ENCODE results near the gene CCDC116. TPM values are rescaled to one million over a fixed set of nuclear protein-coding genes. Genes with fewer than 3 reads are reported as not detected.

CCDC116 gene
- total and polyA plus RNA-seq, 10 of the 15 experiments (the other 5 are each of a cell fraction or from before 2014, with no cell fraction given): 0.04 to 0.18 (median 0.04) TPM; not detected in 6

DNA sequence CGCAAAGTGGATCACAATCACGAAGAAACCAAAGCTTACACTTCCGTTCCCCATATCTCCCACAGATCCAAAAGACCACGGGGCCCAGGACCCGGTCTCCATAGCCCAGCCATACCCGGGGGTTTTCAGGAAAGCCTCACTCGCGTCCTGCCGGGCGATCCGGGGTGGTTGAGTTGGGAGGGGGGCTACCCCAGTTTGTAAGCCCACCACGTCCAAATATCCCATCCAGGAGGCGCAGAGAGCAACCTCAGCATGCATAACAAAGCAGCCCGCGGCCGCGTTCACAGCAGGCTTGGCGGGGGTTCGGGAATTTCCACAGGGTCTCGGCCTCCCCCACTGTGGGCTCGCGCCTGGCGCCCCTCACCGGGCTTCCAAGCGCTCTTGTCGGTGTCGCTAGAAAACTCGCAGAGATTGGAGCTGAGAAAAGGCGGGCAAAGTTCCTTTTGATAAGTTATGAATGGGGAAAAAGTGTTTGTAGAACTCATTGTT is 19.0 kb downstream of the CCDC116 start:
- RAD21 ChIA-PET (ENCODE audit: unreplicated experiment): interaction anchor here (1.0 to 1.6 kb wide), 2 partner anchors 8 to 111 kb away, joined by 4 read pairs; no protein-coding TSS in a partner anchor
- FAIRE-seq: no peak
- in situ Hi-C loops (cut with MboI) (no loop called here), intact Hi-C loops (cut with micrococcal nuclease; ENCODE audit: unreplicated experiment) (no loop called here)
- ATAC-seq: peak; percentile 41
- CTCF ChIA-PET: interaction anchor here (0.8 to 3.0 kb wide), 5 partner anchors 10 to 559 kb away, joined by 3 to 10 read pairs (median 3); partner anchors contain the start of genes SDF2L1 and YDJC
- SMC1A ChIA-PET (ENCODE audit: uncharacterized antibody, unreplicated experiment): interaction anchor here (0.8 to 2.4 kb wide), 4 partner anchors 10 to 287 kb away, joined by 3 to 8 read pairs (median 3); partner anchors contain the start of gene SDF2L1
- Histone ChIP-seq H3K4me2 (ENCODE audit: control insufficient read depth, insufficient read depth) (peak overlapping the region; percentile 93), H3K27ac (ENCODE audit: control insufficient read depth, insufficient read depth) (peak overlapping the region; percentile 89), H3K36me3 (ENCODE audit: control insufficient read depth in 2 of 2, insufficient read depth in 2 of 2, low read length in 1 of 2) (peaks cover 3% of the 10 kb centered on the region in 2 experiments), H3K9ac (ENCODE audit: control insufficient read depth, insufficient read depth, low read length) (peak overlapping the region; percentile 95), H3K4me3 (peak overlapping the region; percentile 73), H3K27me3 (replicated peaks in 1 of 2; ENCODE audit: control insufficient read depth in 2 of 2, insufficient read depth in 2 of 2, low read length in 1 of 2) (no peaks in the 10 kb centered on the region), H3K9me3 (replicated peaks; ENCODE audit: control insufficient read depth, insufficient read depth, low read length) (no peaks in the 10 kb centered on the region), H3K4me1 (ENCODE audit: control insufficient read depth, insufficient read depth, low read length) (peaks cover 3% of the 10 kb centered on the region), H4K20me1 (ENCODE audit: control insufficient read depth, insufficient read depth) (no peaks in the 10 kb centered on the region), H3K79me2 (ENCODE audit: control insufficient read depth, insufficient read depth, low read length) (peaks cover 7% of the 10 kb centered on the region), H2AFZ (ENCODE audit: control insufficient read depth, low read depth, low read length) (peak overlapping the region; percentile 88)
- no peak for TF ChIP-seq ZNF622 (IDR thresholded peaks at IDR 0.05)
- peak; percentile 47 for TF ChIP-seq RELA (IDR thresholded peaks at IDR 0.05; ENCODE audit: borderline replicate concordance, partially characterized antibody)
- TF ChIP-seq SMARCA5 (IDR thresholded peaks at IDR 0.05): no peak
- 0 out of 2 replicates have a peak, but pooled peaks have one; percentile 52 for TF ChIP-seq RB1 (IDR thresholded peaks at IDR 0.05; ENCODE audit: borderline replicate concordance)
- no peak for TF ChIP-seq HDAC2 (IDR thresholded peaks at IDR 0.05)
- TF ChIP-seq, protein P1, sequence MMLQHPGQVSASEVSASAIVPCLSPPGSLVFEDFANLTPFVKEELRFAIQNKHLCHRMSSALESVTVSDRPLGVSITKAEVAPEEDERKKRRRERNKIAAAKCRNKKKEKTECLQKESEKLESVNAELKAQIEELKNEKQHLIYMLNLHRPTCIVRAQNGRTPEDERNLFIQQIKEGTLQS (IDR thresholded peaks at IDR 0.05; ENCODE audit: borderline replicate concordance, extremely low read depth, low read depth, low read length): no peak
- no peak for TF ChIP-seq RCOR1 (conservative IDR thresholded peaks at IDR 0.05; ENCODE audit: low read depth, low read length)
- TF ChIP-seq MTA2 (IDR thresholded peaks at IDR 0.05; ENCODE audit: low read depth): no peak
- no peak for TF ChIP-seq POLR2A (IDR thresholded peaks at IDR 0.05; ENCODE audit: low read depth, low read length)
- no peak for TF ChIP-seq MTA3 (IDR thresholded peaks at IDR 0.05; ENCODE audit: borderline replicate concordance, low read length)
- TF ChIP-seq, protein P2, sequence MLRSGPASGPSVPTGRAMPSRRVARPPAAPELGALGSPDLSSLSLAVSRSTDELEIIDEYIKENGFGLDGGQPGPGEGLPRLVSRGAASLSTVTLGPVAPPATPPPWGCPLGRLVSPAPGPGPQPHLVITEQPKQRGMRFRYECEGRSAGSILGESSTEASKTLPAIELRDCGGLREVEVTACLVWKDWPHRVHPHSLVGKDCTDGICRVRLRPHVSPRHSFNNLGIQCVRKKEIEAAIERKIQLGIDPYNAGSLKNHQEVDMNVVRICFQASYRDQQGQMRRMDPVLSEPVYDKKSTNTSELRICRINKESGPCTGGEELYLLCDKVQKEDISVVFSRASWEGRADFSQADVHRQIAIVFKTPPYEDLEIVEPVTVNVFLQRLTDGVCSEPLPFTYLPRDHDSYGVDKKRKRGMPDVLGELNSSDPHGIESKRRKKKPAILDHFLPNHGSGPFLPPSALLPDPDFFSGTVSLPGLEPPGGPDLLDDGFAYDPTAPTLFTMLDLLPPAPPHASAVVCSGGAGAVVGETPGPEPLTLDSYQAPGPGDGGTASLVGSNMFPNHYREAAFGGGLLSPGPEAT (IDR thresholded peaks at IDR 0.05; ENCODE audit: low read depth): peak; percentile 62
- no peak for TF ChIP-seq TCF3 (IDR thresholded peaks at IDR 0.05; ENCODE audit: borderline replicate concordance, insufficient read depth, low read depth, low read length)
- TF ChIP-seq RUNX3 (IDR thresholded peaks at IDR 0.05; ENCODE audit: low read length): 0 out of 2 replicates have a peak, but pooled peaks have one; percentile 16
- TF ChIP-seq FOXM1 (IDR thresholded peaks at IDR 0.05; ENCODE audit: low read depth, low read length): peak; percentile 6; the same call in 1 of the 2 replicates
- TF ChIP-seq DPF2 (IDR thresholded peaks at IDR 0.05): 0 out of 2 replicates have a peak, but pooled peaks have one; percentile 24
- no TSS peak for BruUV-seq (replicated peaks)
- no peak for DNase-seq (ENCODE audit: low read depth, low spot score)
- POLR2A ChIA-PET: interaction anchor here (1.4 kb wide), 2 partner anchors 10 to 73 kb away, joined by 3 to 4 read pairs; partner anchors contain the start of gene SDF2L1
- WGBS (ENCODE audit: insufficient coverage, insufficient replicate concordance, low lambda C conversion rate, missing lambda C conversion rate): under 1% methylated on average over 29 of the region's 29 CpGs
